Osteocyte (in vitro differentiated cells): ENCODE results near the gene RFX4. TPM values are rescaled to one million over a fixed set of nuclear protein-coding genes. Genes with fewer than 3 reads are reported as not detected.

Experiments
- DNase-seq: peaks from one replicate; pipeline ENCODE4 v3.0.0; 2021; ENCODE audit warnings: mixed read lengths; ENCODE audit not compliant: unreplicated experiment; ENCODE audit errors: extremely low spot score
- H3K27ac Mint-ChIP-seq: one replicate; pipeline ENCODE4 v1.8.0; 2021; ENCODE audit warnings: mild to moderate bottlenecking, mixed read lengths; ENCODE audit not compliant: unreplicated experiment
- H3K27me3 Mint-ChIP-seq: one replicate; pipeline ENCODE4 v1.8.0; 2021; ENCODE audit warnings: mixed read lengths; ENCODE audit not compliant: unreplicated experiment
- H3K36me3 Mint-ChIP-seq: one replicate; pipeline ENCODE4 v1.8.0; 2021; ENCODE audit warnings: mixed read lengths; ENCODE audit not compliant: unreplicated experiment
- H3K4me1 Mint-ChIP-seq: one replicate; pipeline ENCODE4 v1.8.0; 2021; ENCODE audit warnings: mixed read lengths; ENCODE audit not compliant: unreplicated experiment
- H3K4me3 Mint-ChIP-seq: one replicate; pipeline ENCODE4 v1.8.0; 2021; ENCODE audit warnings: mild to moderate bottlenecking, moderate library complexity, mixed read lengths; ENCODE audit not compliant: unreplicated experiment
- H3K9me3 Mint-ChIP-seq: one replicate; pipeline ENCODE4 v1.8.0; 2021; ENCODE audit warnings: mixed read lengths; ENCODE audit not compliant: unreplicated experiment
- total RNA-seq: library from RNA; stranded (reverse); gene quantifications from 2 replicates; pipeline ENCODE4 v1.2.1, GENCODE V29; 2021
- TF ChIP-seq, protein P1 (sequence below): fragments of 200-600 bp; sonication (generic); IDR thresholded peaks from 2 replicates; pipeline ENCODE4 v1.5.0; 2021; ENCODE audit warnings: antibody characterized with exemption, mild to moderate bottlenecking, moderate library complexity

The RFX4 gene
- total RNA-seq, 1 donor from 2014 or later = not detected

DNA sequence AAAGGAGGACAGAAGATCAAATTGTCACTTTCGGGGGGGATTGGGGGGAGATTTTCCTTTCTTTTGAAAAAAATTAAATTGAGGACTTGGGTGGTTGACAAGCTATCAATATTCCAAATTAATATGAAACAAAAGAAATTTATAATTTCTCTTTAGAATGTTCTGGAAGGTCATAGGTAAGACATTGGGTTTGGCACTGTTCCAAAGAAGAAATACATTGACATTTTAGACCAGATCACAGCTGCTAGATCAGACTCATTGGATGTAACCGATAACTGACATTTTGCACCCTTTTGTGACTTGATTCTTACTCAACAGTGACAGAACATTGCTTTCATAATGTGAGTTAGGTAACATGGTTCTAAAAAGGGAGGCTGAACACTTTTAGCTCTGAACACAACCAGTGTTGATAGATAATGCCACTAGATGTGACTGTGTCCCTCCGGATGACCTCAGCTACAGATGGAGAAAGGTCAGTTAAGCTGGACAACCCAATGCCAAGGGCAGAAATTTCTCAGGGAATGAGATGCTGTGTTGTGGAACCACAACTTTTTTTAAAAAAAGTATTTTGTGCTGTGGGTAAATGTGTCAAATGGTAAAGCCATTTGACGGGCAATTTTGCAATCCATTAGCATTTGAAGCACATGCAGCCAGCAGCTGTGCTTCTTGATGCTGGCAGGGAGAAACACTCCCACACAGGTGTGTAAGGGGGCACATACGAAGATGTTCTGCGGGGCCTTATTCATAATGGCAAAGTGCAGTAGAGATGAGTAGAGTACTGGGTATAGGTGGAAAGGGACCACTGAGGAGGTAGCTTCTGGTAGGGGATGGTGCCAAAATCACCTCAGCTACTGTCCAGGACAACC, 62.9 kb downstream of the RFX4 start:
- Mint-ChIP-seq H3K4me3 (no peak overlapping the region), H3K9me3 (no peaks in the 10 kb centered on the region), H3K4me1 (peaks cover 9% of the 10 kb centered on the region), H3K27ac (no peak overlapping the region), H3K27me3 (peaks cover 6% of the 10 kb centered on the region), H3K36me3 (no peaks in the 10 kb centered on the region)
- DNase-seq = no peak
- TF ChIP-seq, protein P1, sequence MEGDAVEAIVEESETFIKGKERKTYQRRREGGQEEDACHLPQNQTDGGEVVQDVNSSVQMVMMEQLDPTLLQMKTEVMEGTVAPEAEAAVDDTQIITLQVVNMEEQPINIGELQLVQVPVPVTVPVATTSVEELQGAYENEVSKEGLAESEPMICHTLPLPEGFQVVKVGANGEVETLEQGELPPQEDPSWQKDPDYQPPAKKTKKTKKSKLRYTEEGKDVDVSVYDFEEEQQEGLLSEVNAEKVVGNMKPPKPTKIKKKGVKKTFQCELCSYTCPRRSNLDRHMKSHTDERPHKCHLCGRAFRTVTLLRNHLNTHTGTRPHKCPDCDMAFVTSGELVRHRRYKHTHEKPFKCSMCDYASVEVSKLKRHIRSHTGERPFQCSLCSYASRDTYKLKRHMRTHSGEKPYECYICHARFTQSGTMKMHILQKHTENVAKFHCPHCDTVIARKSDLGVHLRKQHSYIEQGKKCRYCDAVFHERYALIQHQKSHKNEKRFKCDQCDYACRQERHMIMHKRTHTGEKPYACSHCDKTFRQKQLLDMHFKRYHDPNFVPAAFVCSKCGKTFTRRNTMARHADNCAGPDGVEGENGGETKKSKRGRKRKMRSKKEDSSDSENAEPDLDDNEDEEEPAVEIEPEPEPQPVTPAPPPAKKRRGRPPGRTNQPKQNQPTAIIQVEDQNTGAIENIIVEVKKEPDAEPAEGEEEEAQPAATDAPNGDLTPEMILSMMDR = no peak

DNA sequence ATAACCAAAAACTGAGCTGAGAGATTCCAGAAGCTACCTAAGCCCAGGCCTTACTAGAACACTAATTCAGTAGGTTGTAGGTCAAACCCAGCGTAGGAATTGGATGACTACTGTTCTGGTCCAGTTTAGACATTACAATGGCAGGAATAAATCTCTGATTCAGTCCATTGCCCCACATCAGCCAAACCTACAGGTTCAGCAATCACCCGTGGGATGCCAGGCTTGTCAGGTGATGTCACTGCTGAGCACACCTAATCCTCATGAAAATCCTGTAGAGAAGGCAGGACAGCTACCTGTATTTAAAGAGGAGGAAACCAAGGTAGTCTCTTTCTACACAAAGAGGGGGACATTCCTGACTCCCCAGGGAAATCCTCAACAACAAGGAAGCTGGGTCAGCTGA, 63.7 kb downstream of the RFX4 start:
- H3K27me3 Mint-ChIP-seq = peaks cover 6% of the 10 kb centered on the region
- no peak overlapping the region for H3K27ac Mint-ChIP-seq

DNA sequence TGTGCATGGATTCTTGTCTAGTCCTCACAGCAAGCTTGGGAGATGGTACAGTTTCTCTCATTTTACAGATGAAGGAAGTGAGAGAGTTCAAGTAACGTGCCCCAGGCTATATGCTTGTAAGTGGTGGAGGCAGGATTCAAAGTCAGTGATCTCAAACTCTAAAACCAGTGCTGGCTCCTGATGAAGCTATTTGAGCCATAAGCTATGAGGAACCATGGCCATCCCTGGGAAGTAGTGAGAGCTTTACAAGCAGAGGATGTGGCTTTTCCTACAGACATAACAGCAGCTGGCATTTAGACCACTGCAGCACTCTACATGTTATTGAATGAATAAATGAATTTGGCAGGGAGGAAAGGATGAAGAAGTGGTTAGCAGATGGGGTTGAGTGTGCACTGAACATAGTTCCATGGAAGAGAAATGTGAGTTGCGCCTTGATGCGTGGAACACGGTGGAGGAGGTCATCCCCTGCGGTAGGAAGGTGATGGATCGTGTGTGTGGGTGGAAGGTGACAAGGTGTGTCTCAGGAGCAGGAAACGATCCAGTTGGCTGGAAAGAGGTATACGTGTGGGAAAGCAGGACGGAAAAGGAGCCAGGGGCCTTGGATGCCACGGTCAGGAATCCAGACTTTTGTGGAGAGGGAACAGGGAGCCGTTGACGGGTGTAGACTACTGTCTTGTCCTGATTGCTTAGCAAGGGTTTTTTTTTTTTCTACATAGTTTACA, 65.2 kb downstream of the RFX4 start:
- H3K4me3 Mint-ChIP-seq = no peak overlapping the region
- no peaks in the 10 kb centered on the region for H3K9me3 Mint-ChIP-seq
- no peaks in the 10 kb centered on the region for H3K36me3 Mint-ChIP-seq
- no peak overlapping the region for H3K27ac Mint-ChIP-seq
- H3K4me1 Mint-ChIP-seq = peaks cover 9% of the 10 kb centered on the region
- peaks cover 6% of the 10 kb centered on the region for H3K27me3 Mint-ChIP-seq
- DNase-seq = no peak
- TF ChIP-seq, protein P1 = no peak

More for the DNA sequence above, 63.7 kb downstream of the RFX4 start:
- Mint-ChIP-seq H3K4me3 (no peak overlapping the region), H3K4me1 (peaks cover 9% of the 10 kb centered on the region), H3K9me3 (no peaks in the 10 kb centered on the region), H3K36me3 (no peaks in the 10 kb centered on the region)
- DNase-seq = no peak
- TF ChIP-seq, protein P1 = no peak

DNA sequence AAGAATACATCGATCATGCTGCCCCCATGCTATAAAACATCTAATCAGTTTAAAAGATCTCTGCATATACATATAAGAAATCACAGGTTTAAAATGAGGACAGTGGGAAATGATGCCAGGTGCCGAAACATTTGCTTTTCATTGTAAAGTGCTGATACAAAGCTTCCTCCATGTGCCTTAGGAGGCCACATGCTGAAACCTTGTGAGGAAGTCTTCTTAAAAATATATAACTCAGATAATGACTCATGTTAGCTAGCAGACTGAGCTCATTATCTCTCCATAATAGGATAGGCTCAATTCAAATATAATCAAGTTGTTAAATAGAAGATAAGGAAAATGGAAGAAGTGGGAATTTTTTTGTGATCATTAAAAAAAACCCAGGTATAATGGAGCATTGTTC, 65.9 kb downstream of the RFX4 start:
- H3K4me1 Mint-ChIP-seq = peaks cover 7% of the 10 kb centered on the region
- H3K27ac Mint-ChIP-seq = no peak overlapping the region
- H3K9me3 Mint-ChIP-seq = no peaks in the 10 kb centered on the region
- no peaks in the 10 kb centered on the region for H3K36me3 Mint-ChIP-seq
- H3K27me3 Mint-ChIP-seq = peaks cover 6% of the 10 kb centered on the region
- TF ChIP-seq, protein P1 = no peak
- DNase-seq = no peak
- H3K4me3 Mint-ChIP-seq = no peak overlapping the region

DNA sequence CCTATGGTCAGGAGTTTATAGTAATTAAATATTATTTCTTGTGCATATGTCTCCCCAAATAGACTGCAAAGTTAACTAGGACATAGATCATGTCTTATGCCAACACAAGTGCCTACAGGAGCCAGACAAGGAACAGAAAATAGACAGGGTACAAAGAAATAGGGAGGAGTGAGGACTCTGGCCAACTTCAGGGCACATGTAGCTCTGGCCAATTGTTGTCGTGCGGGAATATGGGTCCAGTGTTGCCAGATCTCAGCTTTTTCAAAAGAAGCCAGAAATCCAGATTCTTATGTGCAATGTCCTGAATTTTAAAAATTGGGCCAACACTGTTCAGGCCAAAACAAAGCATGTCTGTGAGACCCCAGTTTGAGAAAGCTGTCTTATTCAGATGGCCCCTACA, 68.7 kb downstream of the RFX4 start:
- TF ChIP-seq, protein P1 = no peak
- DNase-seq = no peak
- Mint-ChIP-seq H3K27ac (no peak overlapping the region), H3K9me3 (no peaks in the 10 kb centered on the region), H3K4me3 (no peak overlapping the region), H3K27me3 (peaks cover 17% of the 10 kb centered on the region), H3K4me1 (no peaks in the 10 kb centered on the region), H3K36me3 (no peaks in the 10 kb centered on the region)
